ENCODE measurements around the gene SMIM5.

DNA sequence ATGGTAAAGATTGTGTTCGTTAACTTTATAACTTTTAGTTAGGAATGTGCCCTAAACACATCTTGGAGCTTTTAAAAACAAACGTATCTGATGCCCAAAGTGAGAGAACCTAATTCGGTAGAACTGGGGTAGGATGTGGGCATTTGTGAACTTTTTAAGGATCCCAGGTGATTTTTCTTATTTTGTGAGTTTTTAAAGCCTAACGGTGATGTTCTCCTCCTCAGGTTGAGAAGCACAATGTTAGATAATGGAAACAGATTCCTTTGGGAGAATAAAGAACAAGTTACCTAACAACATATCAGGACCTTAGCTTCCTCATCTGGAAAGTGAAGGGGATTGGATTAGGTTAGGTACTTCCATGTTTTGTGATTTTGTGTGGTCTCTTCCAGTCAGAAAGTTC is 34.6 kb downstream of the SMIM5 start:
- TF ChIP-seq, protein P1, sequence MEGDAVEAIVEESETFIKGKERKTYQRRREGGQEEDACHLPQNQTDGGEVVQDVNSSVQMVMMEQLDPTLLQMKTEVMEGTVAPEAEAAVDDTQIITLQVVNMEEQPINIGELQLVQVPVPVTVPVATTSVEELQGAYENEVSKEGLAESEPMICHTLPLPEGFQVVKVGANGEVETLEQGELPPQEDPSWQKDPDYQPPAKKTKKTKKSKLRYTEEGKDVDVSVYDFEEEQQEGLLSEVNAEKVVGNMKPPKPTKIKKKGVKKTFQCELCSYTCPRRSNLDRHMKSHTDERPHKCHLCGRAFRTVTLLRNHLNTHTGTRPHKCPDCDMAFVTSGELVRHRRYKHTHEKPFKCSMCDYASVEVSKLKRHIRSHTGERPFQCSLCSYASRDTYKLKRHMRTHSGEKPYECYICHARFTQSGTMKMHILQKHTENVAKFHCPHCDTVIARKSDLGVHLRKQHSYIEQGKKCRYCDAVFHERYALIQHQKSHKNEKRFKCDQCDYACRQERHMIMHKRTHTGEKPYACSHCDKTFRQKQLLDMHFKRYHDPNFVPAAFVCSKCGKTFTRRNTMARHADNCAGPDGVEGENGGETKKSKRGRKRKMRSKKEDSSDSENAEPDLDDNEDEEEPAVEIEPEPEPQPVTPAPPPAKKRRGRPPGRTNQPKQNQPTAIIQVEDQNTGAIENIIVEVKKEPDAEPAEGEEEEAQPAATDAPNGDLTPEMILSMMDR (IDR thresholded peaks at IDR 0.05; ENCODE audit: low read depth, low read length): no peak
- no peak for TF ChIP-seq EZH2phosphoT487 (IDR thresholded peaks at IDR 0.05; ENCODE audit: low read depth)
